Neuron (in vitro differentiated cells): ENCODE data around the gene EP400.
"Not testable (repeated sequence)": the region's sequence is repeated elsewhere in the genome, so short reads cannot be mapped to it uniquely, and the experiment has no call there.

Experiments
- H2AFZ ChIP-seq: one replicate; pipeline ENCODE4 v1.6.1; 2013; ENCODE audit warnings: low read depth, mild to moderate bottlenecking, inconsistent platforms, low read length, moderate library complexity
- H3K27me3 ChIP-seq: one replicate; pipeline ENCODE4 v1.6.1; 2013; ENCODE audit warnings: low read length; ENCODE audit not compliant: insufficient read depth
- H3K36me3 ChIP-seq: one replicate; pipeline ENCODE4 v1.6.1; 2013; ENCODE audit warnings: low read length; ENCODE audit not compliant: insufficient read depth
- H3K4me1 ChIP-seq: one replicate; pipeline ENCODE4 v1.6.1; 2013; ENCODE audit warnings: low read length; ENCODE audit not compliant: insufficient read depth
- H3K4me3 ChIP-seq: 2 replicates; pipeline ENCODE4 v1.5.1; 2013; ENCODE audit warnings: mild to moderate bottlenecking, low read length, moderate library complexity
- H3K9me3 ChIP-seq: one replicate; pipeline ENCODE4 v1.6.1; 2013; ENCODE audit warnings: low read length

EP400 gene

DNA sequence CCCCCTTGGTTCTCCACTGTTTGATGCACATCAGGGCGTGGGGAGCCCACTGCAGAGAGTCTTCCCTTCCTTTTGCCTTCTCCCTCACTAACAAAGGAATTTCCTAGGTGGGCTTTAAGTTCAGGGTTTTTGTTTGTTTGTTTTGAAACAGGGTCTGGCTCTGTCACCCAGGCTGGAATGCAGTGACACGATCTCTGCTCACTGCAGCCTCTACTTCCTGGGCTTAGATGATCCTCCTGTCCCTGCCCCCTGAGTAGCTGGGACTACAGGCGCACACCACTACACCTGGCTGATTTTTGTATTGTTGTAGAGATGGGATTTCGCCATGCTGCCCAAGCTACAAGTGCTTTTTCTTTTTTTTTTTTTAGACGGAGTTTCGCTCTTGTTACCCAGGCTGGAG, 33.8 kb downstream of the EP400 start:
- Histone ChIP-seq H3K4me1 (peaks cover 13% of the 10 kb centered on the region), H3K4me3 (no peak overlapping the region), H3K9me3 (no peaks in the 10 kb centered on the region), H2AFZ (no peak overlapping the region), H3K27me3 (no peaks in the 10 kb centered on the region), H3K36me3 (peaks cover 67% of the 10 kb centered on the region)

DNA sequence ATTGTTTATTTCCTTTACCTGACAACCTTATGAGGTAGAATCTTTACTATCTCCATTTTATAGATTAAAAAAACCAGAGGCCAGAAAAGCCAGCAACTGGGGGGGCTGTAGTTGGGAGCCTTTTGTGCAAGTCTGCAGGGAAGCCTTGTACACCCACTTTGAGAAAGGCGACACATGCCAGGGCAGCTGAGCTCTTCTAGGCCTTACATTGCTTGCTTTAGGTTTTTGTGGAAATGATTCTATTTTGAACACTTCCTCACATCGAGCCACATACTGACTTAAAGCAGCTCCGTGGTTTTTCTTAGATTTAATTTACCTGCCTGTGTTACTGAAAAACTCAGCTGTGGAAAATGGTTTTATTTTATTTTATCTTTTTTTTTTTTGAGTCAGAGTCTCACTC, 34.6 kb downstream of the EP400 start:
- no peaks in the 10 kb centered on the region for H3K9me3 ChIP-seq
- no peak overlapping the region for H2AFZ ChIP-seq
- H3K36me3 ChIP-seq = peaks cover 72% of the 10 kb centered on the region

DNA sequence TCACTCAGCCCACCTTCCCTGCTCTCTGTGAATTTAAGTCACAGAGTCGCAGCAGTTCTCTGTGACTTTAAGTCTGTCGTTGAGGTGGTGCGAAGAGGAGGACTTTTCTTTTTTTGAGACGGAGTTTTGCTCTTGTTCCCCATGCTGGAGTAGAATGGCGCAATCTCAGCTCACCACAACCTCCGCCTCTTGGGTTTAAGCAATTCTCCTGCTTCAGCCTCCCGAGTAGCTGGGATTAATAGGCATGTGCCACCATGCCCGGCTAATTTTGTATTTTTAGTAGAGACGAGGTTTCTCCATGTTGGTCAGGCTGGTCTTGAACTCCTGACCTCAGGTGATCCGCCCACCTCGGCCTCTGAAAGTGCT, 35.8 kb downstream of the EP400 start:
- not testable (repeated sequence) for H3K27me3 ChIP-seq, H2AFZ ChIP-seq, H3K9me3 ChIP-seq, H3K4me3 ChIP-seq
- H3K4me1 ChIP-seq = peaks cover 32% of the 10 kb centered on the region
- H3K36me3 ChIP-seq = peaks cover 62% of the 10 kb centered on the region

More for the DNA sequence above, 34.6 kb downstream of the EP400 start:
- H3K27me3 ChIP-seq = no peaks in the 10 kb centered on the region
- H3K4me1 ChIP-seq = peaks cover 20% of the 10 kb centered on the region
- no peak overlapping the region for H3K4me3 ChIP-seq

DNA sequence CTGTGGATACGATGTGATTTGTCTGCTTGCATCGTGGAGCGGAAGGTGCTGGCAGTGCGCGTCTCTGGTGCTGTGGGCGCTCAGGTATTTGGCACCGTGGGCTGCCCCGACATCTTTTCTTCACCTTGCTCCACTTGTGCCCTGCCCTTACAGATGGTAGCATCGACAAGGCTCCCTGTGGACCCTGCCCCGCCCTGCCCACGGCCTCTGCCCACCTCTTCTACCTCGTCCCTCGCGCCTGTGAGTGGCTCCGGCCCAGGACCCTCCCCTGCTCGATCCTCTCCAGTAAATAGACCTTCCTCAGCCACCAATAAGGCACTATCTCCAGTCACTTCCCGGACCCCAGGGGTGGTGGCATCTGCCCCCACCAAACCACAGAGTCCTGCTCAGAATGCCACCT, 36.6 kb downstream of the EP400 start:
- H3K4me3 ChIP-seq = no peak overlapping the region
- no peaks in the 10 kb centered on the region for H3K27me3 ChIP-seq
- peaks cover 55% of the 10 kb centered on the region for H3K36me3 ChIP-seq
- no peak overlapping the region for H2AFZ ChIP-seq
- H3K9me3 ChIP-seq = no peaks in the 10 kb centered on the region
- H3K4me1 ChIP-seq = peaks cover 41% of the 10 kb centered on the region

DNA sequence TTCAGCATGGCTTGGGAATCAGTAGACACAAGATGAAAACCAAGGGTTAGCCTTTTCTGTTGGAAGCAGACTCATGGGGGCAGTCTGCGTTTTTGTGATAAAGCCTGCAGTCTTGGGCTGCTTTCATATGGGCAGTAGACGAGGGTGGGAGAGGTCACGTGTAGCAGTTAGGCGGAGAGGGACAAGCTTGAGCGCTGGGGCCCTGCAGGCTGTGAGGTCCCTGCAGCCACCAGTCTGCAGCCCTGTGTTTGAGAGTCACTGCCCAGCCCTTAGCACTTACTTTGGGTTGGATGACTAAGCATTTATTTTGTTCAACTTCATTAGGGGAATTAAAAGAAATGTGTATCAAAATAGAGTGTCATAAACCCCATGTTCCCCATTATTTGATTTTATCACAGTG, 37.2 kb downstream of the EP400 start:
- H2AFZ ChIP-seq = no peak overlapping the region
- peaks cover 45% of the 10 kb centered on the region for H3K4me1 ChIP-seq
- no peaks in the 10 kb centered on the region for H3K9me3 ChIP-seq
- no peak overlapping the region for H3K4me3 ChIP-seq
- peaks cover 50% of the 10 kb centered on the region for H3K36me3 ChIP-seq
- no peaks in the 10 kb centered on the region for H3K27me3 ChIP-seq

DNA sequence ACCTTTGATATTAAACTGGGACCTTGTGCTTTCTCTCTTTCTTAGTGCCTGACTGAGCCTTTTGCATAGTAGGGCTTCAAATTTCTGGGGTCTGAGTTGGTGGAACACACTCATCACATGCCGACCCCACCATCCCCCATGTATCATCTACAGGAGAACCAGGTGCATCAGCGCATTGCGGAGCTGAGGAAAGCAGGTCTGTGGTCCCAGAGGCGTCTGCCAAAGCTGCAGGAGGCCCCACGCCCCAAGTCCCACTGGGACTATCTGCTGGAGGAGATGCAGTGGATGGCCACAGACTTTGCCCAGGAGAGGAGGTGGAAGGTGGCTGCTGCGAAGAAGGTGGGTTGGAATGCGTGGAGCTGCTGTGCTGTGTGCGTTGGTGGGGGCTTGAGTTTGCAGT, 37.8 kb downstream of the EP400 start:
- no peaks in the 10 kb centered on the region for H3K27me3 ChIP-seq
- H3K36me3 ChIP-seq = peaks cover 50% of the 10 kb centered on the region
- H3K9me3 ChIP-seq = no peaks in the 10 kb centered on the region
- no peak overlapping the region for H2AFZ ChIP-seq
- H3K4me1 ChIP-seq = peaks cover 50% of the 10 kb centered on the region
- no peak overlapping the region for H3K4me3 ChIP-seq

DNA sequence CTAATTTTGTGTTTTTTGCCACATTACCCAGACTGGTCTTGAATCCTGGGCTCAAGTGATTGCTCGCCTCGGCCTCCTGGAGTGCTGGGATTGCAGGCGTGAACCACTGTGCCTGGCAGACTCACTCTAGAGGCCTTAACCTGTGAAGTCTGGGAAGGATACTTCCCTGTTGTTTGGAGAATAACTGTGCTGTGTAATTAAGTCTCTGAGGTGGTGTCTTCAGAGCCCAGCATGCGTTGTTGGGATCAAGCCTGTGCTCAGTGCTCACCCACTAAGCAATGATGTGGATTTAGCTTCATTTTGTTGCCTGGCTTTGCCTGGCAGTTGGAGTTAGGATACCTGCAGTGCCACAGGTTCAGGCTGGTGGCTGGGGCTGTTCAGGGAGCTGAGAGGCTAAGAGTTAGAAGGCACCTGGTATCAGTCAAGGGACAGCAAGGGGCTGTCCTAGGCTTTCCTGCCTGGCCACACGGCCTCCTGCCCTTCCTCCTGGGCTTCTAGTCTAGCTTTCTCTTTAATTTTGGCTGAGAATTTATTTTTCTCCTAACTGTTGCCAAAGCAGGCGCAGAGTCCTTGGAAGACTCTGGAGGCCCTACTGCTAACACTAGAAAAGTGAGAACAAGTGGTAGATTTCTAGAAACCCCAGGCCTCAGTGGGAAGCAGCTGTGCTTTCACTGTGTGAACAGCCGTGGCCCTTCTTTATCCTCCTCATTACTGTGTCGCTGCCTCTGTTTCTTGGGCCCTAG, 38.5 kb downstream of the EP400 start:
- Histone ChIP-seq H3K9me3 (no peaks in the 10 kb centered on the region), H3K36me3 (peaks cover 53% of the 10 kb centered on the region)

DNA sequence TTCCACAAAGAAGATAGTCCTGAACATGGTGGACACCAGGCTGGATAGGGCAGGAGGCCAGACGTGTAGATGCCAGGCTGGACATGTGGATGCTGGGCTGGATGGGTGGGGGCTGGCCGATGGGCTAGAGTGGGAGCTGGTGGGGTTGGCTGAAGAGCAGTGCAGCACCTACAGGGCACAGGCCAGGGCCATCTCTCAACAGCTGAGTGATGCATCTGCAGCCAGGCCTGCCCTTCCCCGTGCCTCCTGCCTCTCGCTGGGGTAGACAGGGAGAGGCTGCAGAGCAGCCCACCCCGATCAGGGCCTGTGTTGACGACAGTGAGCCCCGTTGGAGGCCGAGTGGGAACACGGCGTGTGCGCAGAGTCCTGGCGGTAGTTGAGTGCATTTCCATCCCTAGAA, 39.3 kb downstream of the EP400 start:
- Histone ChIP-seq H3K9me3 (no peaks in the 10 kb centered on the region), H3K4me3 (no peak overlapping the region), H3K36me3 (peaks cover 56% of the 10 kb centered on the region), H3K27me3 (no peaks in the 10 kb centered on the region), H3K4me1 (peaks cover 50% of the 10 kb centered on the region), H2AFZ (no peak overlapping the region)

More for the DNA sequence above, 38.5 kb downstream of the EP400 start:
- Histone ChIP-seq H2AFZ (no peak overlapping the region), H3K4me3 (no peak overlapping the region), H3K27me3 (no peaks in the 10 kb centered on the region), H3K4me1 (peaks cover 50% of the 10 kb centered on the region)

DNA sequence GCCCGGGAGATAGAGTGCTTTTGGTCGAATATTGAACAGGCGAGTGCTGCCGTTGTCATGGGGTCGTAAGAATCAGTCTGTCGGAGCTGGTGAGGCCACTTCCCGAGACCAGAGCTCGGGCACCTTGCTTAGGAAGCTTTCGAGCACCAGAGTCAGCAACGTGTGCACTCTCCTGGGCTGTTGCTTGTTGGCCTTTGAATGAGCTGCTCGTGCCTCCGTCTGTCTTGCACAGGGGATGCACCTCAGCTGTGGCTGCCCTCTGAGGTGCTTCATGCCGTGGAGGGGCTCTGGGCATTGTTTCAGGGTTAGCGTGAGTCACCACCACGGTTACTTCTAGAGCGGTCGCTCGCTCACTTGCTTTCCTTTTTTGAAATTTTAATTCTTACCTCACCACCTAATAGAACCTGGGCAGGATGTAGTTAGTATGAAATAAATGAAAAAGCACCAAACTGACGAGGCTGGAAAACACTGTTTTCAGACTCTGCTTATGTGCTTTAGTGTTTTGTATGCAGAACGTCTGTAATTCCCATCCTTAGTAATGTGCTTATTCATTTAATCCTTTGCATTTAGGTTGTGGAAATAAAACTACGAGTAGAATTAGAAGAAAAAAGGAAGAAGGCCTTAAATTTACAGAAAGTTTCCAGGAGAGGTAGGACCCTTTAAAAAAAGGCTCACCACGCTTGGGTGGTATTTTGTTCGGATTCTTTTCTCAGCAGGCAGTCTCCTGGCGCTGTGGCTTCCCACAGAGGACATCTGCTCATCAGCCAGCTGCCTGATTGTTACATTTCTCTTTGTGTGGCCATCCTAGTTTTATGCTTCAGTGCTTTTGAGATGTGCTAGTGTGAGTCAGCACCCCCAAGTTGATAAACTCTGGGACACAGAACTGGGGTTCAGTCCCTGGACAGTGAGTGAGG, 40.6 kb downstream of the EP400 start:
- peaks cover 50% of the 10 kb centered on the region for H3K4me1 ChIP-seq
- H2AFZ ChIP-seq = no peak overlapping the region
- H3K9me3 ChIP-seq = no peaks in the 10 kb centered on the region
- no peaks in the 10 kb centered on the region for H3K27me3 ChIP-seq
- H3K36me3 ChIP-seq = peaks cover 60% of the 10 kb centered on the region
- no peak overlapping the region for H3K4me3 ChIP-seq

DNA sequence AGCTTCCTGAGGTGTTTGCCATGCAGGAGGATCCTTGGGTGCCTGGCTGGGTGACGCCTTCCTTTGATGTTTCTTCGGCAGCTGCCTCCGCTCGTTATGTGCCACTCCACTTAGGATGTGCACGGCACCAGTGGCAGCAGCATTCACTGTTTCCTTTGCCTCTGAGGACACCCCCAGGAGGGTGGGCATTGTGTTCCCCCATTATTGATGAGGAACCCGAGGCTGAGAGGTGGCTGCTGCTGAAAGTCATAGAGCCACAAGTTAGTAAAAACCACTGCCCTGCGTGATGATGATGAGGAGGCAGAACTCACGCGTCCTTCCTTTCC, 41.2 kb downstream of the EP400 start:
- H3K36me3 ChIP-seq = peaks cover 63% of the 10 kb centered on the region
- no peaks in the 10 kb centered on the region for H3K27me3 ChIP-seq
- H3K4me3 ChIP-seq = no peak overlapping the region
- H2AFZ ChIP-seq = no peak overlapping the region
- H3K9me3 ChIP-seq = no peaks in the 10 kb centered on the region
- peaks cover 50% of the 10 kb centered on the region for H3K4me1 ChIP-seq

DNA sequence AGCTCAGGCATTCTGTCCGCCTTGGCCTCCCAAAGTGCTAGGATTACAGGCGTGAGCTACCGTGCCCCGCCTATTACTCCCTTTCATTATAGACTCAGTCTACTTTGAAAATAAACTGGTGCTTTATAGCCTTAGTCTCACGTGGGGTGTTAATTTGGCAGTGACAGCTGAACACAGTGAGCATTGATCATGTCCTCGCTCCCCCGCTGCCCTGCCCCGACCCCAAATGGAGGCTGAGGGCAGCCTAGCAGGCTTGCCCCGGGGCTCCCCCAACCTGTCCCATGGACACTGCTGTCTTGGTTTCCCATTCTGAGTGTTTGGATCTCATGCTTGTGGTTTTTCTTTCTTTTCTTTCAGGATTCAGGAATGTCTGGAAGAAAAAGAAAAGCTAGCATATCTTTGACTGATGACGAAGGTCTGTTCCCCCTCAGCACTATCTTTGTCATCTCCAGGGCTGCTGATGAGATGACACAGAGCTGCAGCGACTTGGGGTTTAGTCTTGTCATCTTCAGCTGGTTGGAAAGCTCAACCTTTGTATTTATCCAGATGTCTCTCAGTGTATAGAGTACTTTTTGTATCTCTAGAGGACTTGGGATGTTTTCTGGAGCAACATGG, 42.2 kb downstream of the EP400 start:
- H3K9me3 ChIP-seq = no peaks in the 10 kb centered on the region
- peaks cover 43% of the 10 kb centered on the region for H3K4me1 ChIP-seq
- H3K36me3 ChIP-seq = peaks cover 64% of the 10 kb centered on the region

DNA sequence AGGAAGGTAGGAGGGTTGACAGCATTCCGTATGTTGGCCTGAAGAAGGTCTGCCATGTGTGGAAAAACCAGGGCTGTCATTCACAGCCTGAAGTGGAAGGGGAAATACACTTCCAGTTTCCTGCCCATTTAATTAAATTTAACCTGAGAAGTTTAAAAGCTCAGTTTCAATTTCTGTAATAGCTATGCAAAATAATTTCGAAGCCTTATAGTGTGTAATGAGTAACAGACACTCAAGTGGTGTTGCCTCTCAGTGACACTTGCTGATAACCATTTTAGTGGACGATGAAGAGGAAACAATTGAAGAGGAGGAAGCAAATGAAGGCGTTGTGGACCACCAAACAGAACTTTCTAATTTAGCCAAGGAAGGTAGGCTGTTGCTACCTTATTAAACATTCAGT, 44.8 kb downstream of the EP400 start:
- Histone ChIP-seq H3K4me1 (peaks cover 27% of the 10 kb centered on the region), H3K36me3 (peaks cover 54% of the 10 kb centered on the region), H3K27me3 (no peaks in the 10 kb centered on the region), H3K9me3 (no peaks in the 10 kb centered on the region), H2AFZ (no peak overlapping the region), H3K4me3 (no peak overlapping the region)

More for the DNA sequence above, 42.2 kb downstream of the EP400 start:
- Histone ChIP-seq H3K27me3 (no peaks in the 10 kb centered on the region), H3K4me3 (no peak overlapping the region), H2AFZ (no peak overlapping the region)

DNA sequence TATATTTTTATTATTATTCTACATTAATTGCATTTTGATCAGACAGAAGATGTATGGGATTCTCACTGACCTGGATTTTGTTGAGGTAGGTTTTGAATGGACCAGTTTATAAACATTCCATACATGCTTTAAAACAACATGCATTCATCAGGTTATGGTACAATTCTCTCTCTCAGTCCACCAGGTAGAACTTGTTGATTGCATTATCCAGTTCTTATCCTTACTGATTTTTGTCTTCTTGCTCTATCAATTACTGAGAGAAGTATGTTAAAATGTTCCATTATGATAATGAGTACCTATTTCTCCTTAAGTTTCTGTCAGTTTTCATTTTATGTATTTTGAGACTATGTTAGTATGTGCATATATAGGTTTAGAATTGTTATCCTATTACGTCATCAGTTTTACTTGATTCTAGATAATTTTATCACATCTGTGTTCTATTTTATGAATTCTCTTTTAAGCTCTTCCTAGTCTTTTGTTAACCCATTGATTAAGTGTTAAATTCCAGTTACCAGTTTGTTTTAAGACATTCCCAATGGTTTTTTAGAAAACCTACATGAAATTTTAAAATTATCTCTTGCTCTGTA, 50.6 kb downstream of the EP400 start:
- Histone ChIP-seq H3K27me3 (no peaks in the 10 kb centered on the region), H3K4me3 (no peak overlapping the region), H3K4me1 (peaks cover 16% of the 10 kb centered on the region), H2AFZ (no peak overlapping the region), H3K36me3 (peaks cover 29% of the 10 kb centered on the region), H3K9me3 (no peaks in the 10 kb centered on the region)
